RWPE2 (cell line): ENCODE data around the gene LBH.

Experiments used
- ATAC-seq: fragments of 200-7000 bp; cut with Tn5 transposase; 3 replicates; pipeline ENCODE4 v1.9.1; 2021; ENCODE audit warnings: low read depth
- DNase-seq: peaks from one replicate; pipeline ENCODE4 v3.0.0-alpha.2; 2020; ENCODE audit warnings: low spot score
- H3K27ac ChIP-seq: fragments of 450-650 bp; 2 replicates; pipeline ENCODE4 v1.5.1; 2017; ENCODE audit warnings: mild to moderate bottlenecking; ENCODE audit not compliant: poor library complexity, severe bottlenecking
- H3K27me3 ChIP-seq: fragments of 250-450 bp; sonication (Bioruptor Pico); 2 replicates; pipeline ENCODE4 v1.5.1; 2021; ENCODE audit warnings: mild to moderate bottlenecking, moderate library complexity; ENCODE audit not compliant: insufficient read depth, poor library complexity, severe bottlenecking
- H3K36me3 ChIP-seq: fragments of 250-450 bp; sonication (Bioruptor Pico); 2 replicates; pipeline ENCODE4 v1.5.1; 2020; ENCODE audit warnings: low read depth, mild to moderate bottlenecking, moderate library complexity
- H3K4me1 ChIP-seq: fragments of 250-450 bp; sonication (Bioruptor Pico); 2 replicates; pipeline ENCODE4 v1.5.1; 2021; ENCODE audit warnings: mild to moderate bottlenecking, moderate library complexity; ENCODE audit not compliant: insufficient read depth, poor library complexity, severe bottlenecking
- H3K4me3 ChIP-seq: fragments of 250-450 bp; sonication (Bioruptor Pico); 2 replicates; pipeline ENCODE4 v1.5.1; 2021; ENCODE audit warnings: mild to moderate bottlenecking, moderate library complexity; ENCODE audit not compliant: severe bottlenecking
- H3K9me3 ChIP-seq: fragments of 250-450 bp; sonication (Bioruptor Pico); 2 replicates; pipeline ENCODE4 v1.5.1; 2021; ENCODE audit warnings: mild to moderate bottlenecking, moderate library complexity; ENCODE audit not compliant: severe bottlenecking
- CTCF ChIP-seq: fragments of 450-650 bp; IDR thresholded peaks from one replicate; pipeline ENCODE4 v1.5.1; 2017; ENCODE audit warnings: mild to moderate bottlenecking, moderate library complexity; ENCODE audit not compliant: poor library complexity, severe bottlenecking

The LBH gene

GRCh38 chr2:30277582-30277981 lies 46.2 kb downstream of the LBH start:
- DNase-seq, result no peak
- Histone ChIP-seq H3K4me1 (peaks cover 32% of the 10 kb centered on the region), H3K36me3 (no peaks in the 10 kb centered on the region), H3K27ac (no peak overlapping the region), H3K4me3 (no peak overlapping the region), H3K27me3 (no peaks in the 10 kb centered on the region), H3K9me3 (no peaks in the 10 kb centered on the region)
- ATAC-seq, result no peak
- no peak for TF ChIP-seq CTCF

- Histone ChIP-seq H3K36me3 (no peaks in the 10 kb centered on the region), H3K27me3 (no peaks in the 10 kb centered on the region), H3K27ac (no peak overlapping the region), H3K4me1 (peaks cover 24% of the 10 kb centered on the region), H3K9me3 (no peaks in the 10 kb centered on the region), H3K4me3 (no peak overlapping the region)
- DNase-seq (no peak), ATAC-seq (no peak)
- no peak for TF ChIP-seq CTCF
Measured at GRCh38 chr2:30278419-30278818, 47.1 kb downstream of the LBH start.

- Histone ChIP-seq H3K27me3 (no peaks in the 10 kb centered on the region), H3K4me3 (no peak overlapping the region), H3K27ac (no peak overlapping the region), H3K4me1 (peaks cover 2% of the 10 kb centered on the region), H3K9me3 (no peaks in the 10 kb centered on the region), H3K36me3 (no peaks in the 10 kb centered on the region)
- ATAC-seq (no peak), DNase-seq (no peak)
- TF ChIP-seq CTCF, result no peak
Measured at GRCh38 chr2:30280596-30281434, 49.5 kb downstream of the LBH start.

GRCh38 chr2:30282081-30282480 lies 50.7 kb downstream of the LBH start:
- Histone ChIP-seq H3K27ac (no peak overlapping the region), H3K27me3 (no peaks in the 10 kb centered on the region), H3K36me3 (no peaks in the 10 kb centered on the region), H3K4me3 (no peak overlapping the region), H3K4me1 (no peaks in the 10 kb centered on the region), H3K9me3 (no peaks in the 10 kb centered on the region)
- no peak for ATAC-seq
- TF ChIP-seq CTCF, result no peak
- no peak for DNase-seq

GRCh38 chr2:30282721-30283120 lies 51.4 kb downstream of the LBH start:
- H3K4me3 ChIP-seq, result no peak overlapping the region
- H3K9me3 ChIP-seq, result no peaks in the 10 kb centered on the region
- TF ChIP-seq CTCF, result no peak
- H3K36me3 ChIP-seq, result no peaks in the 10 kb centered on the region
- no peaks in the 10 kb centered on the region for H3K27me3 ChIP-seq
- ATAC-seq (no peak), DNase-seq (no peak)
- no peaks in the 10 kb centered on the region for H3K4me1 ChIP-seq
- H3K27ac ChIP-seq, result no peak overlapping the region
